Measurements from ENCODE around the gene ERGIC2.
"Not testable (repeated sequence)": the region's sequence is repeated elsewhere in the genome, so short reads cannot be mapped to it uniquely, and the experiment has no call there.

ERGIC2 gene, protein sequence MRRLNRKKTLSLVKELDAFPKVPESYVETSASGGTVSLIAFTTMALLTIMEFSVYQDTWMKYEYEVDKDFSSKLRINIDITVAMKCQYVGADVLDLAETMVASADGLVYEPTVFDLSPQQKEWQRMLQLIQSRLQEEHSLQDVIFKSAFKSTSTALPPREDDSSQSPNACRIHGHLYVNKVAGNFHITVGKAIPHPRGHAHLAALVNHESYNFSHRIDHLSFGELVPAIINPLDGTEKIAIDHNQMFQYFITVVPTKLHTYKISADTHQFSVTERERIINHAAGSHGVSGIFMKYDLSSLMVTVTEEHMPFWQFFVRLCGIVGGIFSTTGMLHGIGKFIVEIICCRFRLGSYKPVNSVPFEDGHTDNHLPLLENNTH

DNA sequence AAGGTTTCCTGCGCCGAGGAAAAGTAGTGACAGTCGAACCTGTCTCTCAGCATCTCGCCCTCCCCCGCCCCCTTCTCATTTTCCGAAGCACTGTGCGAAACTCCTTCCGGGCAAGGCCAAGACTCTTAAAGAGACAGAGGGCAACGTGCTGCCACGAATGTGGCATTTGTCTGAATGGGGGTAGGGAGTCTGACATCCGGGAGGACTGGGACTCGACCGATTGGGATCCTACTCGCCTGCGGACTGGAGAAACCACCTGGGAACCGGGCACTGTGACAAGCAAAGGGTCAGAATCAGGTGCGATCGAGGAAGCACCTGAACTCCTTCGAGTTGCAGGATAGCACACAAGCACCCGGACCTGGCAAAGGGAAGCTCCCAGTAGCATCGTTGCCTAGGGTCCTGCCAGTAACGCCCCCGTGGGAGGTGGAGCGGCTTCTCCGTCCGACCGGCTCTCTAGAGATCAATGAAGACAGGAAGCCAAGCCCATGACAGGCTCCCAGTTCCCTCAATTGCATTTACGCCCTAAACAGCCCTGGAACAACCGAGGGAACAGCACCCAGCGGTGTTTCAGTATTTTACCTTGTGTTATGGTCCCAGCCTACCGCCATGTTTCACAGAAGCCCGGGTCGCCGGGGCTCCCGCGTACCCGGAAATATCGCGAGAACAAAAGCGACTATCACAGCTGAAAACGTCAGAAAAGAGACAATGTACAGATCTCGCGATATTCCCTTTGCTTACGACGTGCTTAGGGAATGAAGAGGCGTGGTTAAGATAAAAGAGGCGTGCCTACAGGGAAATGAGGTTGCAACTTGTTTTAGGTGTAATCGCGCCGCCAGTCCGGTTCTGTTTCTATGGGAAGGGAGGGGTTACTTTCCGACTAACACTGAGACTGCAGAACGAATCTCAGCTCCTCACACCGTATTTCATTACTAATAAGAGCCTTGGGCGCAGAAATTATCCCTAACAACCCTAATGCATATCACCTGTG is at the start of gene ERGIC2:
TSS of gene ERGIC2 (minus strand) at position 637 of the 988 bp plus-strand sequence. CDS start 9,539 bp downstream, outside the sequence.
- peak; percentile 99 for DNase-seq

DNA sequence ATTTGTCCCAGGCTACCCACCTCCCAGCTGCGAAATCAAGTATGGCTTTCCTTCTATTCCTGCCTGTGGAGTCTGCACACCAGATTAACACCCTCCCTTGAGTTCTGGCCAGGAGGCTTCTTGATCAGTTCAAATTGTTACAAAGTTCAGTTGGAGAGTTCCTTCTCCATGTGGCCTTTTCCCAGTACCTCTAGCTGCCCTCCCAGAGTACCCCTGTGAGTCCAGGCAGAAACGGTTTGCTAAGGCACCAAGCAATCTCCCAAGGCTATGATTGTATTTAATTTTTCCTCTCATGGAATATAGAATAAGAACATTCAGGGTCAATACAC is 49.7 kb upstream of the ERGIC2 start:
- DNase-seq, result no peak

DNA sequence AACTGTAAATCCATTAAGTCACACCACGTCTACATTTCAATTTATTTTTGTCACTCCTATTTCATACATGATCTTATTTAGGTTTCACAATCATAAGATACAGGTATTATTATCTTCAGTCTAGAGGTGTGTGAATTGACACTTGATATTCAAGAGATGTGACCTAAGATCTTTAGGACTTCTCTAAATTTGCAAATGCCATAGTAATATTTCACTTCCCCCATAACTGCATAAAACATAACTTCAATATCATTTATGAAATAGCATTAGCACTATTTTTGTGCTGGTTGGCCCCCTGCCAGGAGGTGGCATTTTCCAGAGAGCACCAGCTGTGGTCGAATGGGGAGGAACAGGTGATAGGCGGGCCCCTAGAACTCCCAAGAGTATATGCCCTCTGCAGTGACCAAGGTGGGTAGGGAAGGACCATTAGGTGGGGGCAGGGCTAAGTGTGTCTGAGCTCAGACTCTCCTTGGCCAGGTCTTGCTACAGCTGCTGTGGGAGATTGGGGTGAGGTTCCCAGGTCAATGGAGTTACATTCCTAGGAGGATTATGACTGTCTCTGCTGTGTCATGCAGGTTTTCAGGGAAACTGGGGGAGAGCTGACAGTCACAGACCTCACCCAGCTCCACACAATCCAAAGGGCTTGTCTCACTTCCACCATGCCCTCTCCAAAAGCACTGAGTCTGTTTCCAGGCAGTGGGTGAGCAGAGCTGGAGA is 49.2 kb upstream of the ERGIC2 start:
- no peak for DNase-seq

DNA sequence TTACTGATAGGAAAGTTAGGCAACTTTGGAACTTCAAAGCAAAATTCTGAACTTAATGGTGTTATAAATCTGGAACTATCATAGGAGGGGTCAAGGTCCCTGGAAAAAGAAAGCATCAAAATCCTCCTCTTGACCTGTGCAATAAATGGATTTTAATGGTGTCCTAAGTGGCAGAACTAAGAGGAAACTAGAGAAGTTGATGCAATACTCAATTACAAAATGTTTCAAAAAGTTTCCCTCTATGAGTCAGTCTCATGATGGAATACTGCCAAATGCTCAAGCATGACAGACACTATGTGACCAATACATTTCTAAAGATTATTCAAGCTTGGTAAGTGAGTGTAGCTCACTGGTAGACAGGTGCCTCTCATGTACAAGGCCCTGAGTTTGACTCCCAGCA is 47.7 kb upstream of the ERGIC2 start:
- DNase-seq, result no peak

DNA sequence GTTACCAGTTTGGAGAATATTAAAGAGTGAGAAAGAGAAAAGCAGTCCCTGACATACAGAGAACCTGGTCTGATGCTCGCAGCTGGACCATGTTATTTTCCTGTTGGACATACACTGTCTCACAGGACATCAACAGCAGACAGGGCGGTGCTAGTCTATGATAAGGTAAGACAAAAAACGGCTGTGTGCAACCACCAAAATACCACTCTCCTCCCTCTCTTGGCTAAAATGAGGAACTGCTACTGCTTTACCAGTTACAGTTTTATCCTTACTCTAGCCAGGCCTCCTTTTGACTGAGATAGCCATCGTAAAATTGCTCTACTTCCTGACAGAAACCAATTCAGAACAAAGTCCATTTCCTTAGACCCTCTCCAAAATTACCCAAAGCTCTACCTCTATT is 47.0 kb upstream of the ERGIC2 start:
- DNase-seq, result no peak

DNA sequence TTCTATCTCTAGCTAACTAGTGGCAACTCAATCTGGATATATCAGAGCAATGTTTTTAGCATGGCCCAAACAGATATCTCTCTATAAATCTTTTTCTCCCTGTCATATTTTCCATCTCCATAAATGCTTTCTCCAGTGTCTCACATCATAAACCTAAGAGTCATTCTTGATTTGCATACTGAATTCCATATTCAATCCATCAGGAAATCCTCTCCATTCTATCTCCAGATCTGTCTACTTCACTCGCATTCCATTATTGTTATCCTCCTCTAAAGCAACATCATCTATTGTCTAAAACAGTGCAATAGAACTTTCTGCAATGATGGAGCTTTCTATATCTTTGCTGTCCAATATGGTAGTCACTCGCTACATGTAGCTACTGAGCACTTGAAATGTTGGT is 45.5 kb upstream of the ERGIC2 start:
- DNase-seq, result no peak

DNA sequence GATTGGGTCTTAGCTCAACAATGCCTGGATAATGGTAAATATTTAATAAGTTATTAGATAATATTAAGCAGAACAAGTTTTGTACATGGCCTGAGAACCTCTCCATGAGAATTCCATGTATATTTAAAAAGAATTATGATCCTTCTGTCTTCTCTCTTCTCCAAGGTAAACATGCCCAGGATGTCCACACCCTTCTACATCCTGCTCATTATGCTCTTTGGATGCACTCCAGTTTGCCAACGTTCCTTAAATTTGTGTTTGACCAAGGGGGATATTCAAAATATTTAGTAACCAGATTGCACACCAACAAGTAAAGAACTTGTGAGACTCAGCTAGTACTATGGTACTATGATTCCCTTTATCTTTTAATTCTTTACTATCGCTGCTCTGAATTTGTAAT is 44.8 kb upstream of the ERGIC2 start:
- no peak for DNase-seq

DNA sequence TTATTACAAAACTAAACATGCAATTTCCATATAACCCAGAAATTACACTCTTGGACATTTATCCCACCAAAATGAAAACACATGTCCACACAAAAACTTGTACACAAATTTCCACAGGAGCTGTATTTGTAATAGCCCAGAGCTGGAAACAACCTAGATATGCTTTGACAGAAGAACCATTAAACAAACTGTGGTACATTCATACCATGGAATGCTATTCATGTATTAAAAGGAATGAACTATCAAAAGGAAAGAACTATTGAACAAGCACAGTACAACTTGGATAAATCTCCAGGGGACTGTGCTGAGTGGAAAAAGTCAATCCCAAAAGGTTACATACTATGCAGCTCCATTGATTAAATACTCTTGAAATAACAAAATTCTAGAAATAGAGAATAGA is 35.8 kb upstream of the ERGIC2 start:
- DNase-seq, result no peak

DNA sequence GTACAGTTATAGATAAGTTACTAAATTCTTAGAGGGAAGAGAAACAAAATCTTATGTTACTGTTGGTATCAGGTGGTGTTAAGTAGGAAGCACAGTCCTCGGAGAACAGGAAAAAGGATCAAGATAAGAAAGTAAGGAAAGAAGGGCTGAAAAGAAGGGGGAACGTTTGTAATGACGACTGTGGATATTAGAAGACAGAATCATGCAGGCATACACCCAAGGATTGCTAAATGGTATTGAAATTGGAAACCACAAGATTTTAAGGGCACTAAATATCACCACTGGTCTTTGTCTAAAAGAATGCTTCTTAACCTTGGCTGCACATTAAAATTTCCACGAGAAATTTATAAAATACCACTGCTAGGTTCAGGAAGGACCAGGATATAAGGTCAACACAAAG is 34.1 kb upstream of the ERGIC2 start:
- no peak for DNase-seq

DNA sequence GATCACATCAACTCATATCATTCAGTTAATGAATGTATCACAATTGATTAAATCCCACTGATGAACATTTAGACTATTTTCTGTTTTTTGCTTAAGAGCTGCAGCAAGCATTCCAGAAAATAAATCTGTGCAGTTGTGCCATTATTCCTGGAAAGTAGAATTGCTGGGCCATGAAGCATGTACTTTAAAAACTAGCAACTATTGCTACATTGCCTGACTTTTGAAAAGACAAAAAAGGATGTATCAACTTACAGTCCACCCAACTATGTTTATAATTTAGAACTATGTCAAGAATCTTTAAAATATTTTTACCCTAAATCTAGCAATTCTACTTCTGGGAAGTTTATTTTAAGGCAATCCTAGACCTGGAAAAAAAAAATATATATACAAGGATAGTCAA is 33.4 kb upstream of the ERGIC2 start:
- DNase-seq, result no peak

DNA sequence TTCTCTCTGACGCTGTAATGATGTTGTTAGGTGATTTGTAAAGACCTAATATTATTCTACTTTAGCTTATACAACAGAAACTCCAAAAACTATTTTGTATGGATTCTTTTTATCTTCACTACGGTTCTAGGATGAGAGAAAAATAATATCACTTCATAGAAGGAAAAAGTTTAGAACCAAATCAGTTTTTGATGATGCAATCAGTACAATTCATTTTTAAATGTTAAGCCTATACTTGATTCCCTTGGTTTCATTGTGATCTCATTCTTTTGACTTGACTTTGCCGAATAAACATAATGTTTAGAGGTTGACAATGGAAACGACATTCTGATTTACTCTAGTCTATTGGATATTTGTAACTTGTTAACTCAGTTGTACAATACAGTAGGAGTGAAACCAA is 24.6 kb upstream of the ERGIC2 start:
- DNase-seq, result no peak

DNA sequence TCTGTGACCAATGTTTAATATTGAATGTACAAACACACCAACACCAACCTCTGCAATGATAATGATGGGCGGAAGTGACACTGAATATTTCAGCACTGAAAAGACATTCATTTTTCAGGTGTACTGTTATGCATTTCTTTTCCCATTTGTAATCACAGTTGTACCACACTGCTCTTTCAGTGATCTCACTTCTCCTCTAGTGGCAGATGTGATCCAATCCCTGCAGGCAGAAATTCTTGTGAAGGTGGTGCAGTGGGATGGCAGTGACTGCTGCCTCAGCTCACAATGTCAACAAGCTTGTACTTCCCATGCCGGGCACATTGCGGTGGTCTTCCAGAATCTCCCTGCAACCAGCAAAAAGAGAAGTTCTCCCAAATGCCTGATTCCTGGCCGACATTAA is 23.0 kb upstream of the ERGIC2 start:
- no peak for DNase-seq

DNA sequence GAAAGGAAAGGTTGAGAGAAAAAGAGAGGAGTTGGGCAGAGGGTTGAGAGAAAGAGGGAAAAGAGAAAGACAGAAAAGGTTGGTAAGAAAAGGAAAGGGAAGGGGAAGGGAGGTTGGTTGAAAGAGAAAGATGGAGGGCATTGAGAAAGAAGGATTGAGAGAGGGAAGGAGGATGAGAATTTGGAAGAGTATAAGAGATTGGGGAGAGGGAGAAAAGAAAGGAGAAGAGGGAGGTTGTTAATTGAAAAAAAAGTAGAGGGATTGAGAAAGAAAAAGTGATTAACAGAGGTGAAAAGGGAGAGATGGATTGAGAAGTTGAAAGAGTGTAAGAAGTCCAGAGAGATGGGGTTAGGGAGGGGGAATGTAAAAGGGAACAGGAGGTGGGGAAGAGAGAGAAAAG is 21.5 kb upstream of the ERGIC2 start:
- DNase-seq, result no peak

DNA sequence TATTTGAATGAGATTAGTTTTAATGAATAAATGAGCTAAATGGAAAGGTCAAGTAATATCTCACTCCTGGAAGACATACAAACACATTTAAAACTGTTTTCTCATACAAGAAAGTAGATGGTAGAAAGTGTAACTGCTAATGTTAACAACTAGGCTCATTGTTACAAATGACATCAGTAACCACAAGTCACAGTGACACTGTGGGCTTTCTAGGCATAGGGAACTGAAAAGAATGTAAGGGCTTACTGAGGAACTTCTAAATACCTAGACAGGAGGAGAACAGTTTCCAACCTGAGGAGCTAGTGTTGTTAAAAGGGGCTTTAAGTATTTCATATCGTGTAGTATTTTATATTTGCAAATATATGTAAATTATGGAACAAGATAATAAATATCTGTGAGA is 17.5 kb upstream of the ERGIC2 start:
- no peak for DNase-seq

DNA sequence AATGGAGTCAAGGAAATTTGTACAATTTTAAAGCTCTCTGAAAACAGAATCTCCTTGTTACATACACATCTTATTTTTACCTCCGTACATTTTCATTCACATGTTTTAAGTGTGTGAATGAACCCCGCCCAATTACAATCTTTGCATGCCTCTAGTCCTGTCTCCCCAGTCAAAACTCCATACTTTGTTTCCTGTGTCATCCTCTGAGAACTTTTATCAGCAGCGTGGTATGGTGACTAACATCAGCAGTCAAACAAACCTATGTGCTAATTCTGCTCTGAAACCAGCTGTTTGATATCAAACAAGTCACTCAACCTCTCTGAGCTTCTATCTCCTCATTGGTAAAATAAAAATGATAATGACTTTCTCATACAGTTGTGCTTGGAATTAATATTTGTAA is 15.8 kb upstream of the ERGIC2 start:
- DNase-seq, result no peak

DNA sequence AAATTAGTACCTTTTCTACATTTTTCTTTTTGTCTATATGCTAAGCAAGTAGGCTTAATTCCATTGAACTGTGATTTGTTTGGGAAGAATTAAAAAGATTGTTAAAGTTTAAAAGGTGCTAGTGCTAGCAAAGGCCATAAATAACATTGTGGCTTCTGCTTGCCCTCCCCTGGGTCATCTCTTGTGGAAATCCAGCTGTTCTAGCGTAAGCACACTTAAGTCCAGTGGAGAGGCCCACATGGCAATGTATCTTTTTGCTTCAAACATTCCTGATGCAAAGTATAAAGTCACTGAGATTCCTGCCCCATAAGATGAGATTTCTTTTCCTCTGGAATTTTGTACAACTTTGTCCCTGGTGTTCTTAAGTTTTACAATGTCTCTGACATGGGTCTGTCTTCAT is 14.4 kb upstream of the ERGIC2 start:
- DNase-seq, result no peak

DNA sequence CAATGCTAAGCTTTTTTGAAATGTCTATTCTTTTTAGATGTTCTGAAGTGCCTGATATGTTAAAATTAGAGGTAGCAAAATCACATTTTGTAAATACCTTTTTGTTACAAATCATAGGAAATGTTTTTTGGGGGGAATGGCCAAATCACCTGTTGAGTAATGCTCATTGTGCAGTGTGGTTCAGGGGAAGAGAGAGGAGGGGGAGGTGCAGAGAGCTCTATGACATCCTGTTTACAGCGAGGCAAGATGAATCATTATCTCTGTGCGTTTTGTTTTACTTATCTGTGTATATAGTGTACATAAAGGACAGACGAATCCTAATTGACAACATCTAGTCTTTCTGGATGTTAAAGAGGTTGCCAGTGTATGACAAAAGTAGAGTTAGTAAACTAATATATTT is 9.4 kb upstream of the ERGIC2 start:
- DNase-seq, result not testable (repeated sequence)

DNA sequence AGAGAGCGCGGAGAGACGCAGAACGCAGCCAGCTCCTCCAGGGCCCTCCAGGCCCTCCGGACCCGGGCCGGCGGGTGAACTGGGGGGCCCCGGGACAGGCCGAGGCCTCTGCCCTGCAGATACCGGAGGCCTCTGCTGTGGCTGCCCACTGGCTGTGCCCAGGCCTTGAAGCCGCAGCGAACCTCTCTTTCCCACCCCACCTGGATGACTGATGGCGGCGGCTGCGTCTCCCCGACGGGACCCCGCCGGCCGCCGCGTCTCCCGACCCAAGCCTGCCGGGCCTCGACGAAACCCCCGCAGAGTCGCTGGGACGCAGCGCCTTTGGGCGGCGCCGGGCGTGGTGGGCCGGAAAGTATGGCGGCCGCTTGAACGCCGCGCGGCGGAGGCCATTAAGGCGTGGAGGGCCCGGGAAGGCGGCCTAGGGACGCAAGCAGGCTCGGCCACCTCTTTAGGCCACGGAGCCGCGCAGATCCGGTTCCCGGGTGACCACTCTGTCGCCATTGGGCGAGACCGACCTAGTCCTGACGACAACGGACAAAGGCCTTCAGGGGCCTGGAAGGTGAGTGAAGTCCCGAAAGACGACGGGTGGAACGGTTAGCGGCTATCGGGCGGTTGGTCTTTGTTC is 8.4 kb upstream of the ERGIC2 start:
- DNase-seq, result no peak

DNA sequence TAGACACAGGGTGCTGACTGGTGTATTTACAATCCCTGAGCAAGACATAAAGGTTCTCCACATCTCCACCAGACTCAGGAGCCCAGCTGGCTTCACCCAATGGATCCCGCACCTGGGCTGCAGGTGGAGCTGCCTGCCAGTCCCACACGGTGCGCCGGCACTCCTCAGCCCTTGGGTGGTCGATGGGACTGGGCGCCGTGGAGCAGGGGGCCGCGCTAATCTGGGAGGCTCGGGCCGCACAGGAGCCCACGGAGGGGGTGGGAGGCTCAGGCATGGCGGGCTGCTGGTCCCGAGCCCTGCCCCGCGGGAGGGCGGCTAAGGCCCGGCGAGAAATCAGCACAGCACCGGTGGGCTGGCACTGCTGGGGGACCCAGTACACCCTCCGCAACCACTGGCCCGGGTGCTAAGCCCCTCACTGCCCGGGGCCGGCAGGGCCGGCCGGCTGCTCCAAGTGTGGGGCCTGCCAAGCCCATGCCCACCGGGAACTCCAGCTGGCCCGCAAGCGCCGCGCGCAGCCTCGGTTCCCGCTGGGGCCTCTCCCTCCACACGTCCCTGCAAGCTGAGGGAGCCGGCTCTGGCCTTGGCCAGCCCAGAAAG is 5.2 kb upstream of the ERGIC2 start:
- not testable (repeated sequence) for DNase-seq

DNA sequence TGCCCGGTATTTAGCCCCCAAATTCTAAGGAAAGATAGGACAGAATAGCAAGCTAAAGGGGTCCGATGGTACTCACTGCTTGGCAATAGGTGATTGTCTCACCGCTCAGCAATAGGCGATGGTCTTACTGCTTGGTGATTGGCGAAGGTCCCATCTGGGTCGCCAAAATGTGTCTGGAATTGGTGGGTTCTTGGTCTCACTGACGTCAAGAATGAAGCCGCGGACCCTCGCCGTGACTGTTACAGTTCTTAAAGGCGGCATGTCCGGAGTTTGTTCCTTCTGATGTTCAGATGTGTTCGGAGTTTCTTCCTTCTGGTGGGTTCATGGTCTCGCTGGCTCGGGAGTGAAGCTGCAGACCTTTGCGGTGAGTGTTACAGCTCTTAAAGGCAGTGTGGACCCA is 4.2 kb upstream of the ERGIC2 start:
- not testable (repeated sequence) for DNase-seq

DNA sequence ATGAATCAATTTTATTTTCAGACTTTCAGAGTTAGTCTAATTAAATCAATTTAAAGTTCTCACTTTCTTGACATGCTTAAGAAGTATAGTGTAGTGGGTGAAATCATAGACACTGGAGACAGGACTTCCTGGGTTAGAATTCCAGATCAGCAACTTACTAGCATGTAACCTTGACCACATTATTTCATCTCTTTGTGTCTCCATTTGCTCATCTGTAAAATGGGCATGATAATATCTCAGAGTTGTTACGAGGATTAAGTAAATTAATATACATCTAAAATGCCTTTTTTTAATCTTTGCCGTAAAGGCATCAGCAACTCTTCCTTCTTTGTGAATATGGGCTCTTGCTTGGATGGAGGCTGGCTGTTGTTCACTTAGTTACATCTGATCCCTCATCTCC is 1.3 kb upstream of the ERGIC2 start:
- no peak for DNase-seq

DNA sequence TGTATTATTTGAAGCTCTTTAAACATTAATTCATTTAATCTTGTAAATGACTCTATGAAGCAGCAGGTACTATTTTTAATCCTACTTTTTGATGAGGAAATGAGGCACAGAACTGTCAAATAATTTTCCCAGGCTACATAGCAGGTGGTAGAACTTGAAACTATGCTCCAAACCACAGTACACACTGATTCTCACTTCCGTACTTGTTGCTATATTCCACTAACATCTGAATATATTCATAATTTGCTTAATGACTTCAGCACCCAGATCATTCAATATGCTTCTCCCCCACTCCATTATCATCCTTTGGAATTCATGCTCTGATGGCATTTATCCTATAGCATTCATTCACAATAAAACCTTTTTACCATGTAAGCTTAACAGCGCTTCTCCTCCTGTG is 4.9 kb downstream of the ERGIC2 start:
- no peak for DNase-seq

DNA sequence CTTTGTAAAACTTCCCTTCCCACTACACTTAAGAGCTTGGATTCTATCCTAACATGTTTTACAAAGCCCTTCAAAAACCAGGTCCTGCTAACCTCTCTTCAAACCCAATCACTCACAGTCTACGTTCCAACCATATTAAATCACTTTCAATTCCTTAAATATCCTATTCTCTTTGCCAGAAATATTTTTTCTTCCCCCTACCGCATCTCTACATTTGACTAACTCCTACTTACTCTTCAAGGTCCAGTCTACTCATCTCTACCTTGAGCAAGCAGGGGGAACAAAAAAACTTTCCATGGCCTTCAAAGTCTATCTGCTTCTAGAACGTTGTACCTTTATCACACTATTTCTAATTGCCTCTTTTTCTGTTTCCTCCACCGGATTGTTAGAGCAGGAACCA is 6.1 kb downstream of the ERGIC2 start:
- no peak for DNase-seq

Measured in NCI-H774 (cell line).